Left lung (tissue), 10 donors: Measurements from ENCODE around the gene OXNAD1. TPM values are rescaled to one million over a fixed set of nuclear protein-coding genes. Genes with fewer than 3 reads are reported as not detected.

Experiments
- ATAC-seq: fragments of 200-7000 bp; cut with Tn5 transposase; one replicate; pipeline ENCODE4 v1.9.1; 2020; ENCODE audit warnings: moderate library complexity
- DNase-seq, 4 donors: peaks; one replicate each; pipeline ENCODE4 v3.0.0-alpha.2; 2013 to 2020
- H3K27ac ChIP-seq, 2 donors: fragments of 200-600 bp; sonication (generic) in 1 of 2; one replicate each; pipeline versions ENCODE4 v1.5.0 to v1.8.0; 2020 to 2021
- H3K27me3 ChIP-seq, 2 donors: fragments of 200-600 bp; sonication (generic) in 1 of 2; one replicate each; pipeline versions ENCODE4 v1.5.0 to v1.8.0; 2020 to 2021
- H3K36me3 ChIP-seq, 2 donors: fragments of 200-600 bp; sonication (generic) in 1 of 2; one replicate each; pipeline versions ENCODE4 v1.5.0 to v1.8.0; 2020 to 2021
- H3K4me1 ChIP-seq, 2 donors: fragments of 200-600 bp; one replicate each; pipeline ENCODE4 v1.8.0; 2021
- H3K4me3 ChIP-seq, 2 donors: fragments of 200-600 bp; sonication (generic) in 1 of 2; one replicate each; pipeline versions ENCODE4 v1.5.0 to v1.8.0; 2020 to 2021; ENCODE audit warnings: mild to moderate bottlenecking in 1 of 2
- H3K9me3 ChIP-seq, 2 donors: fragments of 200-600 bp; sonication (generic) in 1 of 2; one replicate each; pipeline versions ENCODE4 v1.5.0 to v1.8.0; 2020 to 2021
- CTCF ChIP-seq, 2 donors: fragments of 200-600 bp; sonication (generic) in 1 of 2; IDR thresholded peaks; one replicate each; pipeline versions ENCODE4 v1.5.0 to v1.8.0; 2021; ENCODE audit warnings: antibody characterized with exemption in 2 of 2
- intact Hi-C, 2 donors: fragments of 100-400 bp; cut with DNase I; formaldehyde crosslinking; loops; one replicate each; pipeline versions ENCODE4 v1.11.2 to v1.14.2; 2022
- polyA plus RNA-seq, 6 donors: library from polyadenylated mRNA; unstranded; fragments of 120-200 nt; gene quantifications; one replicate each; pipeline ENCODE4 v1.2.1, GENCODE V29; 2013; ENCODE audit not compliant: insufficient read length in 6 of 6
- total RNA-seq, 2 donors: library from RNA; stranded (reverse); fragmentation: NEBNext Ultra II Directional; extraction: Animal tissue kit (Norgen Biotek cat#: 25700); gene quantifications; one replicate each; pipeline ENCODE4 v1.2.1, GENCODE V29; 2021
- donor health status: DM: no; HTN: yes; CAD: no.
- donor health status: DM: no; HTN: no; CAD: no.

The OXNAD1 gene
- total and polyA plus RNA-seq, 8 donors: 8.4 to 14.3 (median 11.9) TPM

- Histone ChIP-seq H3K4me3 (no peak overlapping the region), H3K4me1 (peaks cover 3 to 10% of the 10 kb centered on the region in 2 donors), H3K9me3 (peaks cover 0 to 16% of the 10 kb centered on the region in 2 donors), H3K36me3 (peaks cover 0 to 42% of the 10 kb centered on the region in 2 donors), H3K27me3 (no peaks in the 10 kb centered on the region), H3K27ac (no peak overlapping the region)
- peak; percentile 33 for ATAC-seq
- intact Hi-C loops: no loop called here
- DNase-seq: peak in 1 of 4 donors; percentile 39
- no peak for TF ChIP-seq CTCF (IDR thresholded peaks at IDR 0.05)
These were observed 64.2 kb downstream of the OXNAD1 start for GRCh38 chr3:16329036-16329825.

- peaks cover 3 to 10% of the 10 kb centered on the region in 2 donors for H3K4me1 ChIP-seq
- no peak overlapping the region for H3K4me3 ChIP-seq
- peaks cover 0 to 47% of the 10 kb centered on the region in 2 donors for H3K36me3 ChIP-seq
- ATAC-seq (no peak), DNase-seq (no peak)
- no peaks in the 10 kb centered on the region for H3K27me3 ChIP-seq
- H3K27ac ChIP-seq: no peak overlapping the region
- intact Hi-C loops: no loop called here
- no peak for TF ChIP-seq CTCF (IDR thresholded peaks at IDR 0.05)
- peaks cover 0 to 16% of the 10 kb centered on the region in 2 donors for H3K9me3 ChIP-seq
These were observed 64.8 kb downstream of the OXNAD1 start for GRCh38 chr3:16329826-16330129.

GRCh38 chr3:16330351-16330750 is 65.3 kb downstream of the OXNAD1 start:
- intact Hi-C loops: no loop called here

GRCh38 chr3:16331319-16331883 is 66.4 kb downstream of the OXNAD1 start:
- H3K4me3 ChIP-seq: no peak overlapping the region
- H3K36me3 ChIP-seq: peaks cover 0 to 47% of the 10 kb centered on the region in 2 donors
- peaks cover 0 to 16% of the 10 kb centered on the region in 2 donors for H3K9me3 ChIP-seq
- H3K27ac ChIP-seq: no peak overlapping the region
- intact Hi-C loops: no loop called here
- TF ChIP-seq CTCF (IDR thresholded peaks at IDR 0.05): no peak
- no peaks in the 10 kb centered on the region for H3K27me3 ChIP-seq
- peaks cover 3 to 10% of the 10 kb centered on the region in 2 donors for H3K4me1 ChIP-seq
- no peak for DNase-seq
- ATAC-seq: no peak

More at GRCh38 chr3:16330351-16330750, 65.3 kb downstream of the OXNAD1 start:
- no peak overlapping the region for H3K27ac ChIP-seq
- ATAC-seq (no peak), DNase-seq (no peak)
- no peak overlapping the region for H3K4me3 ChIP-seq
- H3K27me3 ChIP-seq: no peaks in the 10 kb centered on the region
- H3K36me3 ChIP-seq: peaks cover 0 to 48% of the 10 kb centered on the region in 2 donors
- peaks cover 0 to 16% of the 10 kb centered on the region in 2 donors for H3K9me3 ChIP-seq
- no peak for TF ChIP-seq CTCF (IDR thresholded peaks at IDR 0.05)
- peaks cover 3 to 10% of the 10 kb centered on the region in 2 donors for H3K4me1 ChIP-seq

- Histone ChIP-seq H3K27me3 (no peaks in the 10 kb centered on the region), H3K4me1 (peaks cover 10% of the 10 kb centered on the region in 2 donors), H3K36me3 (peaks cover 0 to 46% of the 10 kb centered on the region in 2 donors), H3K27ac (no peak overlapping the region), H3K9me3 (peaks cover 0 to 16% of the 10 kb centered on the region in 2 donors), H3K4me3 (no peak overlapping the region)
- intact Hi-C loops: no loop called here
- TF ChIP-seq CTCF (IDR thresholded peaks at IDR 0.05): no peak
- no peak for DNase-seq
- ATAC-seq: peak; percentile 70
These were observed 68.0 kb downstream of the OXNAD1 start for GRCh38 chr3:16332904-16333426.
